22Rv1 (cell line): ENCODE results near the gene CAMTA1.

Experiments used
- CTCF ChIP-seq: fragments of 450-650 bp; IDR thresholded peaks from 2 replicates; pipeline ENCODE4 v1.5.1; 2017; ENCODE audit warnings: mild to moderate bottlenecking
- ZFX ChIP-seq: fragments of 450-650 bp; IDR thresholded peaks from 2 replicates; pipeline ENCODE4 v1.6.1; 2017; ENCODE audit warnings: antibody characterized with exemption, borderline replicate concordance

DNA sequence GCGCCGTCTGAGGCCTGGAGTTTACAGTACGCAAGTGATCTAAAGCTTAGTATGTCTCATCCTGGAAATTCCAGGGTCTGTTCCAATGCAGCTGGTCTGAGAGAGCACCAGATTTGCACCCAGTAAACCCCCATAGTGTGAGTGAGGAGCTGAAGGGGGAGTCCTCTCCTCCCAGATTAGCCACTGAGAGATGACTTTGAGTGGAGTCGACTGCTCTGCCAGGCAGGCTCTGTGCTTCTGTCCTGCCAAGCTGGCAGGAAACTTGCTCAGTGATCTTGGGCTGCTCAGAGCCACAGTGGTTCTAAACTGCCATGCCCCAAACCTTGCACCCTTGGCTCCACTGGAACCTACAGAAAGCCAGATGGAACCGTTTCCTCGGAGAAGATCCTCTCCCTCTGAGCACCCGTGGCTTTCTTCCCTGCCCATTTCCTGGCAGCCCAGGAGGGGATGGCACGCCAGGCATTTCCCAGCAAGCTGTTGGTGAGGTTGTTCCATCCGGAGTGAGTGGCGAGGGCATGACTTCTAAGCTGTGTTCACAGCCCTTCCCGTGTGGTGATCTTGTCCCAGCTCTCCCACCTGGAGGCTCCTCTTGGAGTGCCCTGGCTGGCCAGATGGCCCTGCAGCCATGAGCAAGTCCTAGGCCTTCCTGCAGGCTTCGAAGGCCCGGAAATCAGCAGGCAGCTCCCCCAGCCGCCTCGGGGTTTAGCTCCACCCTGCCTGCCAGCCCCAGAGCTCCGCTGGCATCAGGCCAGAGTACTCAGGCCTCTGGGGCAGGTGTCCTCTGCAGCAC lies 859.9 kb downstream of the CAMTA1 start:
- TF ChIP-seq CTCF (no peak), ZFX (no peak)
